VCaP (cell line): ENCODE measurements around the gene PSMB11.
A peak's percentile ranks its signal among the peaks of the same experiment; 100 is the strongest.

Experiments used
- H3K27ac ChIP-seq: fragments of 450-650 bp; 2 replicates; pipeline ENCODE4 v1.5.1; 2017
- CTCF ChIP-seq: fragments of 450-650 bp; conservative IDR thresholded peaks from 2 replicates; pipeline ENCODE4 v1.5.1; 2017; ENCODE audit warnings: mild to moderate bottlenecking, moderate library complexity

Gene PSMB11

GRCh38 chr14:23054000-23054811 lies 12.2 kb downstream of the PSMB11 start:
- no peak overlapping the region for H3K27ac ChIP-seq
- TF ChIP-seq CTCF, result no peak

GRCh38 chr14:23055147-23055550 lies 13.1 kb downstream of the PSMB11 start:
- TF ChIP-seq CTCF, result no peak
- no peak overlapping the region for H3K27ac ChIP-seq

DNA sequence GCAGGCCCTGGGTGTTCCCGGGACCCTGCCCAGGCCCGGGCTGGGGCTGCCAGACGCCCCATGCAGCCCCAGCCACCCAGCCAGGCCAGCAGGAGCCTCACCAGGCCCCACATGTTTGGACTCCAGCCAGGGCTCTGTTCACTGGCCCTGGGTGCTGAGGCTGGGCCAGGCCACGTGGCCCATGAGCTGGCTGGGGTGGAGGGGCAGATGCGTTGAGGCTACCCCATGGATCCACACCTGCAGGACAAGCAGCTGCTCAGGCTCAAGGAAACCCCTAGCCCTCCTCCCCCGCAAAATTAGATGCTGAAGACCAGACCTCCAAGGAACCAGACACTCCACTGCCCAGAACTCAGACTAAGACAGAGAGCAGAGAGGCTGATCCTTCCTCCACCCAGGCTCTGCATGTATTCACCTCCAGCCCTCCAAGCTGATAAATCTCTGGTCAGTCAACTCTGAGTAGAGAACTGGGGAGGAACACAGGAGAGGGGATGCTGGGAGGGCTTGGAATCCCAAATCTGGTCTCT lies 13.7 kb downstream of the PSMB11 start:
- peak overlapping the region; percentile 74; the same call in 1 of the 2 replicates for H3K27ac ChIP-seq
- TF ChIP-seq CTCF, result no peak

DNA sequence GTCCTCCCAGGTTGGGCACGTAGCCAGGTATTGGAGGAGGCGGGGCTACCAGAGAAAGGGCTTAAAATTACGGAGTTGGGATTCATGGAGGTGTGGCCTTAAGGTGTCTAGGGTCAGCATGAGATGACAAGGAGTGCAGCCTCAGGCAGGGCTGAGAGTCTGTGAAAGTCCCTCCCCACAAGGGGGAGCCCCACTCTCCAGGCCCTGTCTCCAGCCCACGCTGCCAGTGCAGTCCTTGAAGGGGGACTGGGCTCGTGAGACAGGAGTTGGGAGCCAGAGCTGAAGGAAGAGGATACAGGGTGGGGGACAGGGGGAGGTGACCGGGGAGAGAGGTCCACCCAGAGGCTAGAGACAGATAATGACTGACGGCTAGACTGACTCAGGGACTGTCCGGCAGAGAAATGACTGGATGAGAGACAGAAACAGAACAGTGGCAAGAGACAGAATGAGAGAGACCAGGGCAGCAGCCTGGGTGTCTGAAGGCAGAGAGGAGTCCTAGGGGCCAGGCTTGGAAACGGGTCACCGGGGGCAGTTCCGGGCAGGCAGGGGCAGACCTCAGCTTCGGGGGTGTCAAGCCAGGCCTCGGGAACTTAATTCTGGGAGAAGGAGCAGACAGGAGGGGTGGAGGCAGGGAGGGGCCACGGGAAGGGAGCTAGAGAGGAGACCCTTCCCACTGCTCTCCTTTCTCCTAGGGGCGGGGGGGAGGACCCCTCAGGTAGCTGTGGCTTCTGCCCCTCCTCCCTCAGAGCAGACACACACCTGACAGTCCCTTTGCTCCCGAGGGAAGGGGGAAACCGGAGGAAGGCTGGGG lies 14.3 kb downstream of the PSMB11 start:
- peak overlapping the region; percentile 74; the same call in 1 of the 2 replicates for H3K27ac ChIP-seq
- TF ChIP-seq CTCF, result peak; percentile 89

- peak within 1 kb of the TSS; percentile 74 for H3K27ac ChIP-seq
- TF ChIP-seq CTCF, result no peak
Measured at GRCh38 chr14:23056956-23057756, 15.1 kb downstream of the PSMB11 start, which contains the start of gene CDH24. CDH24 (minus strand) TSS chr14:23057520; CDS start chr14:23055733, 1,787 bp downstream.

DNA sequence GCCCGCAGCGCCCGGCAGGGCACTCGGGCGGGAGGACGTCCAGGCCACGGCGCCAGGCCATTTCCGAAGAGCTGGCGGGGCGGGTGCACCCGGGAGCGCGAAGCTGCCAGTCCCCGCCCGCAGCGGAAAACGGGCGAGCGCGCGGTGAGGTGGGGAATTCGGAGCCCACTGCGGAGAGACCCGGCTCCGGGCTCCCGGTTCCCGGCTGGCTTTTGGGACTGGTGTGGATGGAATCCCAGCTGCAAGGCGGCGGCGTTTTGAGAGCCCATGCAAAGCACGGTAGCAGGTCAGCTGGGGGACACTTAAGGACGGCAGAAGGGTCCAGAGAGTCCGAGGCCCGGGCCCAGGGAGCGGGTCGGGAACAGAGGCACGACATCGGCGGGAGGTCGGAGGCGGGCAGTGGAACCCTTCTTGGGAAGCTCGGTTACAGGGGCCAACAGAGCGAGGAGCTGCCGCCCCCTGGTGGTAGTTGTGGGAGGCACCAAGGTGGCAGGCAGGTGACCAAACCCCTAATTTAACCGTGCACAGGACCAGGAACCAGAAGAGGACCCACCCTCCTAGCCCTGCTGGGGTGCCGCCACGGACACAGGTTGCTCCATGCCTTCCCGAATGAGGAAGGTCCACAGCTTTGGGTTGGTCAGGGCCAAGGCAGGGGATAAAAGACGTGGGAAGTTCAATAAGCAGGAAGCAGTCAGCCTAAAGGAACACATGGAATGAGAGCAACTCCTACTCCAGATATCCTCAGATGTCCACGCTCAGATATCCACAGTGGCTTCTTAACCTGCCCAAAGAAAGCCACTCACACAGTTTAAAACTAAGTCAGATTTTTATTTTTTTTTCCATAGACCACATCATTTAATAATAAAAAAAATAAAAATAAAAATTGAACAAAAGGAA lies 16.0 kb downstream of the PSMB11 start:
- peak overlapping the region; percentile 74 for H3K27ac ChIP-seq

More for the DNA sequence above, 16.0 kb downstream of the PSMB11 start:
- peak; percentile 95 for TF ChIP-seq CTCF
